Measurements from ENCODE around the gene PRSS27.
"Not testable (repeated sequence)": the region's sequence is repeated elsewhere in the genome, so short reads cannot be mapped to it uniquely, and the experiment has no call there.

Gene PRSS27

DNA sequence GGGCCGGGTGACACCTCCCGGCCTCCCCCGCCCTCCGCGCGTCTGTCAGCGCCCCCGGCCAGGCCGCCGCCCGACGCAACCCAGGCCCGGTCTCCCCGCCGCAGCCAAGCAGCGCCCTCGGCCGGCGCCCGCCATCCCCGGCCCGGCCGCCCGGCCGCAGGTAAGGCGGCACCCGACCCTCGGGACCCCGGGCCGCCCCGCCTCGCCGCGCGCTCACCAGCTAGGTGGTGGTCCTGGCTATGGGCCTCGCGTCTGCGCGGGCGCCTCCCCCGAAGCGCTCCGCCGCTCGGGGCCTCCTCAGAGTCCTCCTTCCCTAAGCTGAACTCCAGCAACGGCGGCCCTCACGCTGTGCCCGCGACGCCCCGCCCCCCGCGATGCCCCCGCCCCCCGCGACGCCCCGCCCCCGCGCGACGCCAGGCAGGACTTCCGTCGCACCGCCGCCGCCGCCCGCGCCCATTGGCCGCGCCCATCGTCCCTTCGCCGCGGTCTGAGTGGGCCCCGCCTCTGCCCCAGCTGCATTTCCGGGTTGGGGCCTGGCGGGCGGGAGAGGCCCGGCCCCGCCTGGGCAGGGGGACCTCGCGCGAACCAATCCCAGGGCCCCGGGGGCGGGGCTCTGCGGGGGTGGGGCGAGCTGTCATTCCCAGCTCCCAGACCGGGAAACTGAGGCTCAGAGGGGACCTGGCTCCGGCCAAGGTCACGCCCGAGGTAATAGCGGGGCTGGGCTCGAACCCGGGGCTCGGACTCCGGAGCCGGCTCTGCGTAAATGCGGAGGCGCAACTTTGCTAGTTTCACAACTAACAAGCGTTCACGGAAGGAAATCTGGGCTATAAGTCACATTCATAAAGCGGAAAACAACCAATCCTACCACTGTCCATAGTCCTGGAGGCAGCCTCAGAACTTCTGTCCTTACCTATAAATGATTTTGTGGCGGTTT lies 46.7 kb downstream of the PRSS27 start:
- Histone ChIP-seq H2AFZ (ENCODE audit: low read length) (peak overlapping the region; percentile 91), H3K9me2 (replicated peaks; ENCODE audit: low read depth, low read length) (no peaks in the 10 kb centered on the region), H3K4me2 (ENCODE audit: low read depth, low read length, poor library complexity, severe bottlenecking) (peak overlapping the region; percentile 69), H4K20me1 (ENCODE audit: insufficient read depth, low read length, poor library complexity, severe bottlenecking) (no peaks in the 10 kb centered on the region), H3F3A (ENCODE audit: low read depth) (no peaks in the 10 kb centered on the region), H3K36me3 (ENCODE audit: insufficient read depth, low read length) (no peaks in the 10 kb centered on the region), H3K9me3 (ENCODE audit: insufficient read depth, low read depth, low read length) (no peaks in the 10 kb centered on the region), H3K4me1 (ENCODE audit: insufficient read depth, low read length, poor library complexity, severe bottlenecking) (no peaks in the 10 kb centered on the region), H3K79me2 (ENCODE audit: insufficient read depth, low read length) (0 out of 2 replicates have a peak, but pooled peaks cover 8% of the 10 kb centered on the region), H3K9ac (ENCODE audit: low read depth, low read length, poor library complexity, severe bottlenecking) (no peak overlapping the region), H3K4me3 (ENCODE audit: low read length, poor library complexity, severe bottlenecking) (peak overlapping the region; percentile 80), H3K27me3 (ENCODE audit: insufficient read depth, low read length, poor library complexity, severe bottlenecking) (no peaks in the 10 kb centered on the region)
- no peak for TF ChIP-seq EZH2phosphoT487 (IDR thresholded peaks at IDR 0.05; ENCODE audit: borderline replicate concordance)
- TF ChIP-seq, protein P1, sequence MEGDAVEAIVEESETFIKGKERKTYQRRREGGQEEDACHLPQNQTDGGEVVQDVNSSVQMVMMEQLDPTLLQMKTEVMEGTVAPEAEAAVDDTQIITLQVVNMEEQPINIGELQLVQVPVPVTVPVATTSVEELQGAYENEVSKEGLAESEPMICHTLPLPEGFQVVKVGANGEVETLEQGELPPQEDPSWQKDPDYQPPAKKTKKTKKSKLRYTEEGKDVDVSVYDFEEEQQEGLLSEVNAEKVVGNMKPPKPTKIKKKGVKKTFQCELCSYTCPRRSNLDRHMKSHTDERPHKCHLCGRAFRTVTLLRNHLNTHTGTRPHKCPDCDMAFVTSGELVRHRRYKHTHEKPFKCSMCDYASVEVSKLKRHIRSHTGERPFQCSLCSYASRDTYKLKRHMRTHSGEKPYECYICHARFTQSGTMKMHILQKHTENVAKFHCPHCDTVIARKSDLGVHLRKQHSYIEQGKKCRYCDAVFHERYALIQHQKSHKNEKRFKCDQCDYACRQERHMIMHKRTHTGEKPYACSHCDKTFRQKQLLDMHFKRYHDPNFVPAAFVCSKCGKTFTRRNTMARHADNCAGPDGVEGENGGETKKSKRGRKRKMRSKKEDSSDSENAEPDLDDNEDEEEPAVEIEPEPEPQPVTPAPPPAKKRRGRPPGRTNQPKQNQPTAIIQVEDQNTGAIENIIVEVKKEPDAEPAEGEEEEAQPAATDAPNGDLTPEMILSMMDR (conservative IDR thresholded peaks at IDR 0.05; ENCODE audit: low read length), result no peak

DNA sequence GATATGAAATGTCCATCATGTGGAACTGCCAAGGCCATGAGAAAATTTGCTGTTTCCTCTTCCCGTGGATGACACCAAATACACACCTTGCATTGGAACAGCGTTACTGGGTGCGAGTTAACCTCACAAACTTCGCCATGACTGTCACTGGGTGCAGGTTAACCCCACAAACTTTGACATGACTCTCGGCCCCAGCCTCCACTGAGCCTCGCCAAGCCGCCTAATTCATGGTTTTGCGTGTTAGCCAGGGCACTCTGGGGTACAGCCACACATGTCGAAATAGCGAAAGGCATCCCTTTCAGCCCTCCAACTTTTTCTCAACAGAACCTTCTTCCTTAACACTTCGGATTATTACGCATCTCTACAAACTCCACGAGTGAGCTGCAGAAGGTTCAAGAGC lies 48.3 kb downstream of the PRSS27 start:
- Histone ChIP-seq H4K20me1 (ENCODE audit: insufficient read depth, low read length, poor library complexity, severe bottlenecking) (no peaks in the 10 kb centered on the region), H3K9me2 (replicated peaks; ENCODE audit: low read depth, low read length) (no peaks in the 10 kb centered on the region), H3F3A (ENCODE audit: low read depth) (no peaks in the 10 kb centered on the region), H3K36me3 (ENCODE audit: insufficient read depth, low read length) (no peaks in the 10 kb centered on the region), H3K4me2 (ENCODE audit: low read depth, low read length, poor library complexity, severe bottlenecking) (peak overlapping the region; percentile 50), H3K79me2 (ENCODE audit: insufficient read depth, low read length) (0 out of 2 replicates have a peak, but pooled peaks cover 8% of the 10 kb centered on the region), H3K9ac (ENCODE audit: low read depth, low read length, poor library complexity, severe bottlenecking) (no peak overlapping the region), H3K4me3 (ENCODE audit: low read length, poor library complexity, severe bottlenecking) (no peak overlapping the region), H3K27me3 (ENCODE audit: insufficient read depth, low read length, poor library complexity, severe bottlenecking) (no peaks in the 10 kb centered on the region), H2AFZ (ENCODE audit: low read length) (no peak overlapping the region), H3K9me3 (ENCODE audit: insufficient read depth, low read depth, low read length) (no peaks in the 10 kb centered on the region), H3K4me1 (ENCODE audit: insufficient read depth, low read length, poor library complexity, severe bottlenecking) (no peaks in the 10 kb centered on the region)
- TF ChIP-seq, protein P1 (conservative IDR thresholded peaks at IDR 0.05; ENCODE audit: low read length), result no peak
- no peak for TF ChIP-seq EZH2phosphoT487 (IDR thresholded peaks at IDR 0.05; ENCODE audit: borderline replicate concordance)

DNA sequence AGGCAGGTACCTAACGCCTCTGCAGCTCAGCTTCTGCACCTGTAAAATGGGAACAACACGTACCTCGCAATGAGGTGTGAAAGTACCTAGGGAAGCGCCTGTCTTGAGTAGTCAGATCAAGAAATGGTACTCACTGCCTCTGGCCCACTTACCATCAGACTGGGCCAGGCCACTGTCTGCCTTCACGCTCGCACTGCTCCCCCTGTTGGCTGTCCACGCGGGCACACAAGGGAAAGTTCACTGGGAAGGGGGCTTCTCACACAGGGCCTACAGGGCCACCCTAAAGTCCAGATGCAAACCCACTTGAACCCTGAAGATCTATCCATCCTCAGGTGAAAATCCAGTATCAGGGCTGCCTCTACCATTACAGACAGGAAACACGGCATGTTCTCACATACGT lies 48.8 kb downstream of the PRSS27 start:
- not testable (repeated sequence) for H3K9me3 ChIP-seq (ENCODE audit: insufficient read depth, low read depth, low read length); H3K4me1 ChIP-seq (ENCODE audit: insufficient read depth, low read length, poor library complexity, severe bottlenecking); H4K20me1 ChIP-seq (ENCODE audit: insufficient read depth, low read length, poor library complexity, severe bottlenecking); H3K4me3 ChIP-seq (ENCODE audit: low read length, poor library complexity, severe bottlenecking); H3K9me2 ChIP-seq (replicated peaks; ENCODE audit: low read depth, low read length); H3K9ac ChIP-seq (ENCODE audit: low read depth, low read length, poor library complexity, severe bottlenecking); H3K79me2 ChIP-seq (ENCODE audit: insufficient read depth, low read length); H2AFZ ChIP-seq (ENCODE audit: low read length); H3F3A ChIP-seq (ENCODE audit: low read depth); H3K27me3 ChIP-seq (ENCODE audit: insufficient read depth, low read length, poor library complexity, severe bottlenecking); H3K36me3 ChIP-seq (ENCODE audit: insufficient read depth, low read length); H3K4me2 ChIP-seq (ENCODE audit: low read depth, low read length, poor library complexity, severe bottlenecking)
- TF ChIP-seq, protein P1 (conservative IDR thresholded peaks at IDR 0.05; ENCODE audit: low read length), result peak; percentile 24; the same call in 1 of the 2 replicates

Data from Loucy (cell line).